Activated B cell treated with CpG ODN at 0.5 μM for 24 hours (primary cell): Measurements from ENCODE around the gene GET3. TPM values are rescaled to one million over a fixed set of nuclear protein-coding genes. Genes with fewer than 3 reads are reported as not detected.
A peak's percentile ranks its signal among the peaks of the same experiment; 100 is the strongest.

Source experiments
- ATAC-seq: fragments of 200-7000 bp; cut with Tn5 transposase; one replicate; pipeline ENCODE4 v1.10.0; 2021; ENCODE audit warnings: low read depth, mild to moderate bottlenecking, moderate library complexity
- CTCF ChIA-PET: fragments of 350-600 bp; sonication (Branson Sonifier 250); formaldehyde crosslinking; loops from one replicate; lab custom pipeline; 2021; ENCODE audit warnings: antibody characterized with exemption; lab: Charles Lee
- POLR2A ChIA-PET: fragments of 350-600 bp; sonication (Branson Sonifier 250); formaldehyde crosslinking; loops from one replicate; lab custom pipeline; 2021; ENCODE audit warnings: antibody characterized with exemption; lab: Charles Lee
- DNase-seq: peaks from one replicate; pipeline ENCODE4 v3.0.0; 2022
- H3K27ac Mint-ChIP-seq: one replicate; pipeline ENCODE4 v1.8.0; 2020; ENCODE audit warnings: mixed read lengths
- H3K27me3 Mint-ChIP-seq: one replicate; pipeline ENCODE4 v1.8.0; 2021; ENCODE audit warnings: mixed read lengths
- H3K36me3 Mint-ChIP-seq: one replicate; pipeline ENCODE4 v1.8.0; 2021; ENCODE audit warnings: low read depth, mixed read lengths
- H3K4me1 Mint-ChIP-seq: one replicate; pipeline ENCODE4 v1.8.0; 2021; ENCODE audit warnings: mixed read lengths
- H3K4me3 Mint-ChIP-seq: one replicate; pipeline ENCODE4 v1.8.0; 2020; ENCODE audit warnings: mild to moderate bottlenecking, mixed read lengths
- H3K9me3 Mint-ChIP-seq: one replicate; pipeline ENCODE4 v1.8.0; 2020; ENCODE audit warnings: mixed read lengths
- CTCF ChIP-seq: fragments of 200-600 bp; IDR thresholded peaks from one replicate; pipeline ENCODE4 v1.8.0; 2022; ENCODE audit warnings: antibody characterized with exemption, mild to moderate bottlenecking
- intact Hi-C: fragments of 100-400 bp; cut with micrococcal nuclease; formaldehyde crosslinking; loops from one replicate; pipeline ENCODE4 v1.15.1; 2024
- total RNA-seq: library from RNA; stranded (reverse); gene quantifications from 2 replicates; pipeline ENCODE4 v1.2.3, GENCODE V29; 2022

GET3 gene
- total RNA-seq, 1 donor from 2014 or later = 59.6 TPM

GRCh38 chr19:12764698-12765097 lies 27.4 kb downstream of the GET3 start:
- CTCF ChIA-PET = interaction anchor here (1.1 to 13.6 kb wide), 4 partner anchors 9 to 83 kb away, joined by 3 to 280 read pairs (median 76); partner anchors contain the start of genes JUNB and RNASEH2A
- H3K36me3 Mint-ChIP-seq = no peaks in the 10 kb centered on the region
- no peak overlapping the region for H3K4me3 Mint-ChIP-seq
- POLR2A ChIA-PET = interaction anchor here (0.6 to 7.4 kb wide), 5 partner anchors 11 to 157 kb away, joined by 3 to 80 read pairs (median 4); partner anchors contain the start of gene JUNB
- H3K4me1 Mint-ChIP-seq = peaks cover 10% of the 10 kb centered on the region
- H3K27me3 Mint-ChIP-seq = no peaks in the 10 kb centered on the region
- intact Hi-C loops = no loop called here
- H3K9me3 Mint-ChIP-seq = no peaks in the 10 kb centered on the region
- ATAC-seq = no peak
- no peak for DNase-seq
- H3K27ac Mint-ChIP-seq = no peak overlapping the region
- TF ChIP-seq CTCF = no peak

DNA sequence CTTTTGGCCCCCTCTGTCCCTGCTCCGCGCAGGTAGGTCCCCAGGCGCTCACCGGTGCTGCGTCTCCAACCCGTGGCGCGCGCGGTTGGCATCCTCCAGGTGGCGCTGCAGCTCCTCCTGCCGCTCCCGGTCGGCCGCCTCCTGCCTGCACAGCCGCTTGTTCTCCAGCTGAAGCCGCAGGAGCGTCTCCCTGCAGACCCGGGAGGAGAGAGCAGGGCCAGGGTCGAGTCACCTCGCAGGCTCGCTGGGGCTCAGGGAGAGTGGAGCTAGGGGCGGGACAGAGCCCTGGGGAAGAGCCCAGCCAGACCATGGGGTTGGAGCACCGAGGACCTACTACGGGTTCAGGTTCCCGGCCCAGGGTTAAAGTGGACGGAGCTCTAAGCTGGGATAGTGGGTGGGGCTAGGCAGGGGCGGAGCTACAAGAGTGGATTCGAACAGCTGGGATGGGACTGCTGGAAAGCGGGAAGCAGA lies 28.8 kb downstream of the GET3 start:
- Mint-ChIP-seq H3K36me3 (no peaks in the 10 kb centered on the region), H3K27ac (no peak overlapping the region), H3K4me3 (peak overlapping the region; percentile 32), H3K27me3 (no peaks in the 10 kb centered on the region), H3K9me3 (no peaks in the 10 kb centered on the region), H3K4me1 (peaks cover 12% of the 10 kb centered on the region)
- peak; percentile 34 for TF ChIP-seq CTCF
- ChIA-PET POLR2A (interaction anchor here (0.6 to 7.4 kb wide), 7 partner anchors 16 to 81 kb away, joined by 3 to 80 read pairs (median 6); partner anchors contain the start of genes JUNB and RNASEH2A), CTCF (interaction anchor here (0.6 to 13.6 kb wide), 17 partner anchors 9 to 295 kb away, joined by 3 to 280 read pairs (median 3); partner anchors contain the start of genes FBXW9, GCDH, JUNB and RNASEH2A)
- ATAC-seq (peak; percentile 68), DNase-seq (peak; percentile 84)
- intact Hi-C loops = loop anchor here (1.0 kb wide), 3 partner anchors 11 to 81 kb away; no protein-coding TSS in a partner anchor

DNA sequence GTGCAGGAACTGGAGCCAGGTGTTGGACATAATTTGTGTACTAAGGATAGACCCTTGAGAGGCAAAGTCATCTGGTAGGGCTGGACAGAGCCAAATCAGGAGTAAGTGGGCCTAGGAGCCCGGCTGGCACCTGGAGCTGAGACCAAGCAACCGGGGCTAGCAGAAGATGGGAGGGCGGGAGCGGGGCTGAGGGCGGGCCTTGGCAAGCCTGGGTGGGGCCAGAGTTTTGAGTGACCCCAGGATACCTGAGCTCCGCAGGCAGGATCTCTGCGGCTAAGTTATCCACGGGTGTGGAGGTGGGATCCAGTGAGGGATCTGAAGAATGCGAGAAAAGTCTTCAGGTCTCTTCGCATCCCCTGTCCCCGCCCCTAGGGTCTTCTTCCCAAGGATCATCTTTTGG lies 29.9 kb downstream of the GET3 start:
- Mint-ChIP-seq H3K27ac (no peak overlapping the region), H3K36me3 (no peaks in the 10 kb centered on the region), H3K27me3 (no peaks in the 10 kb centered on the region), H3K9me3 (no peaks in the 10 kb centered on the region), H3K4me1 (peaks cover 12% of the 10 kb centered on the region), H3K4me3 (no peak overlapping the region)
- POLR2A ChIA-PET = interaction anchor here (0.5 to 7.4 kb wide), 2 partner anchors 27 to 1390 kb away, joined by 4 to 80 read pairs; partner anchors contain the start of gene JUNB
- no peak for DNase-seq
- intact Hi-C loops = no loop called here
- CTCF ChIA-PET = interaction anchor here (1.2 to 13.6 kb wide), 4 partner anchors 10 to 123 kb away, joined by 3 to 280 read pairs (median 77); partner anchors contain the start of genes GCDH and JUNB
- TF ChIP-seq CTCF = no peak
- no peak for ATAC-seq

- intact Hi-C loops = no loop called here
- ATAC-seq = no peak
Observed at GRCh38 chr19:12767666-12768065, 30.4 kb downstream of the GET3 start.

More at GRCh38 chr19:12767666-12768065, 30.4 kb downstream of the GET3 start:
- POLR2A ChIA-PET = interaction anchor here (0.5 to 7.4 kb wide), 2 partner anchors 27 to 1391 kb away, joined by 4 to 80 read pairs; partner anchors contain the start of gene JUNB
- H3K9me3 Mint-ChIP-seq = no peaks in the 10 kb centered on the region
- no peaks in the 10 kb centered on the region for H3K36me3 Mint-ChIP-seq
- DNase-seq = no peak
- H3K4me3 Mint-ChIP-seq = no peak overlapping the region
- peaks cover 12% of the 10 kb centered on the region for H3K4me1 Mint-ChIP-seq
- H3K27ac Mint-ChIP-seq = no peak overlapping the region
- CTCF ChIA-PET = interaction anchor here (10.3 to 13.6 kb wide), 2 partner anchors 28 to 80 kb away, joined by 149 to 280 read pairs; partner anchors contain the start of gene JUNB
- no peaks in the 10 kb centered on the region for H3K27me3 Mint-ChIP-seq
- TF ChIP-seq CTCF = no peak
